Panc1 (cell line): ENCODE data around the gene C5orf24. TPM values are rescaled to one million over a fixed set of nuclear protein-coding genes. Genes with fewer than 3 reads are reported as not detected.
A peak's percentile ranks its signal among the peaks of the same experiment; 100 is the strongest.

Experiments used
- ATAC-seq: fragments of 200-7000 bp; cut with Tn5 transposase; 2 replicates; pipeline ENCODE4 v1.9.1; 2020; ENCODE audit warnings: mild to moderate bottlenecking, moderate library complexity
- BruUV-seq: library from RNA; stranded (reverse); fragments of 400-500 nt; replicated peaks from 2 replicates; lab custom pipeline; 2021; lab: Mats Ljungman, UMichigan
- CTCF ChIA-PET: fragments of 300-600 bp; sonication (Branson Sonifier 250); formaldehyde crosslinking; loops from one replicate; lab custom pipeline; 2022; ENCODE audit warnings: antibody characterized with exemption; lab: Charles Lee
- POLR2A ChIA-PET: fragments of 300-600 bp; sonication (Branson Sonifier 250); formaldehyde crosslinking; loops from one replicate; lab custom pipeline; 2022; ENCODE audit warnings: antibody characterized with exemption; lab: Charles Lee
- DNase-seq: peaks from one replicate; pipeline ENCODE4 v3.0.0-alpha.2; 2010; ENCODE audit warnings: low read depth, low spot score
- H3K27ac ChIP-seq: 2 replicates; pipeline ENCODE4 v1.5.1; 2011; ENCODE audit warnings: mild to moderate bottlenecking, low read length, inconsistent platforms
- H3K27me3 ChIP-seq: fragments of 200-500 bp; sonication (Bioruptor generic); 2 replicates; pipeline ENCODE4 v1.6.0; 2014; ENCODE audit warnings: low read length, inconsistent platforms; ENCODE audit not compliant: control insufficient read depth, insufficient read depth
- H3K36me3 ChIP-seq: fragments of 200-500 bp; sonication (Bioruptor generic); 2 replicates; pipeline ENCODE4 v1.5.1; 2014; ENCODE audit warnings: inconsistent platforms, mild to moderate bottlenecking, low read length, moderate library complexity; ENCODE audit not compliant: control insufficient read depth, insufficient read depth
- H3K4me1 ChIP-seq: 2 replicates; pipeline ENCODE4 v1.5.1; 2011; ENCODE audit warnings: inconsistent platforms, mild to moderate bottlenecking, low read length, moderate library complexity; ENCODE audit not compliant: control insufficient read depth, insufficient read depth
- H3K4me3 ChIP-seq, 2 experiments: 2 replicates each; pipeline ENCODE4 v1.5.1; 2011 to 2012; ENCODE audit warnings: low read depth in 2 of 2, low read length in 2 of 2, mild to moderate bottlenecking in 2 of 2, inconsistent platforms in 1 of 2, moderate library complexity in 1 of 2
- H3K9me3 ChIP-seq: fragments of 200-500 bp; sonication (Bioruptor generic); 2 replicates; pipeline ENCODE4 v1.5.1; 2014; ENCODE audit warnings: low read depth, mild to moderate bottlenecking, inconsistent platforms, low read length, moderate library complexity; ENCODE audit not compliant: control insufficient read depth, insufficient read depth
- POLR2AphosphoS5 ChIP-seq: IDR thresholded peaks from 2 replicates; pipeline ENCODE4 v1.6.1; 2012; ENCODE audit warnings: mild to moderate bottlenecking, low read depth, low read length, moderate library complexity
- SIN3A ChIP-seq: IDR thresholded peaks from 2 replicates; pipeline ENCODE4 v1.6.1; 2012; ENCODE audit warnings: low read depth, mild to moderate bottlenecking, low read length, moderate library complexity, borderline replicate concordance; ENCODE audit not compliant: insufficient read depth
- TCF7L2 ChIP-seq: IDR thresholded peaks from 2 replicates; pipeline ENCODE4 v1.6.1; 2011; ENCODE audit warnings: mild to moderate bottlenecking, low read depth, low read length, inconsistent platforms
- in situ Hi-C: cut with HindIII; loops from 2 replicates; pipeline ENCODE4 v1.10.0; 2016; ENCODE audit warnings: low sequenced_read_pairs, low pct_unique_long_range_greater_than_20kb
- intact Hi-C: fragments of 100-400 bp; cut with micrococcal nuclease; formaldehyde crosslinking; loops from one replicate; pipeline ENCODE4 v1.10.0; 2022; ENCODE audit not compliant: unreplicated experiment
- total RNA-seq: library from RNA; stranded (reverse); gene quantifications from one replicate; pipeline ENCODE4 v1.2.1, GENCODE V29; 2021; ENCODE audit not compliant: unreplicated experiment
- TF ChIP-seq, protein P1 (sequence below), 2 experiments: IDR thresholded peaks; 2 replicates each; pipeline ENCODE4 v1.6.1; 2011 to 2012; ENCODE audit warnings: low read depth in 2 of 2, control low read depth in 1 of 2, low read length in 1 of 2, mild to moderate bottlenecking in 1 of 2, moderate library complexity in 1 of 2; ENCODE audit not compliant: insufficient read depth in 1 of 2
- TF ChIP-seq, protein P2 (sequence below): fragments of 450-650 bp; IDR thresholded peaks from 2 replicates; pipeline ENCODE4 v1.5.1; 2017; ENCODE audit warnings: mild to moderate bottlenecking

The C5orf24 gene
- total RNA-seq, 1 experiment from 2014 or later, result 51.7 TPM

DNA sequence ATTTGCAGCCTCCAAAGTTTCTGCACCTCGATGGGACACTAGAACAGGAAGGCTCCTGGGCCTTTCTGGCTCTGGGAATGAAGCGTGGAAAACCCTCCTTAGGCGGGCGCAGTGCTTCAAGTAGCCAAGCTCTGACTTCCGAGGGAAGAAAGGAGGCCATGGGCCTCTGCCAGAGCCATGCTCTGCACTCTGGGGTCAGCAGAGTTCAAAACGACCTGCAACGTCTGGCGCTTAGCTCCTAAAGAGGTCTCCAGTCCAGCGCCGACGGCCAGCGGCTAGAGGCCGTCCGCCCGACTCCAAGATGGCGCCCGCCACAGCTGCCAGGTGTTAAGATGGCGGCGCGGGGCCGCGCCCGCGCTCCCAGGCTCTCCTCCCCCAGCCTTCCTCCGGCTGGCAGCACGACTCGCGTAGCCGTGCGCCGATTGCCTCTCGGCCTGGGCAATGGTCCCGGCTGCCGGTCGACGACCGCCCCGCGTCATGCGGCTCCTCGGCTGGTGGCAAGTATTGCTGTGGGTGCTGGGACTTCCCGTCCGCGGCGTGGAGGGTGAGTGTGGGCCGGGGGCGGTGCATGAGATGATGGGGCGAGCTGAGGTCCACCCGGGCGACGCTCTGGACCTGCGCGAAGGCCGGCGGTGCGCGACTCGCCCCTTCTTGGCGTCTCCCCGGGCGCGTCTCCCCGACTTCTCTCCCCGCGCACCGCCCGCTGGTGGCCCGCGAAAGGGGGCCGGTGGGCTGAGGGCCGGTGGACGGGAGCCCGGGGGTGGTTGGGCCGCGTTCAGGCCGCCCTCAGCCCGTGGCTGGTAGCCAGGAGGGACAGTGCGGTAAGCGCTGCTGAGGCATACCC, 28.4 kb downstream of the C5orf24 start, which contains the start of gene TXNDC15:
TXNDC15 (plus strand) TSS at position 385 of the 844 bp plus-strand sequence; CDS start at position 442, 57 bp downstream.
- H3K4me3 ChIP-seq, result peak within 1 kb of the TSS; percentile 72 to 74
- ATAC-seq (peak; percentile 96), DNase-seq (peak; percentile 42)
- H3K4me1 ChIP-seq, result peaks cover 14% of the 10 kb centered on the region
- intact Hi-C loops, result no loop called here
- in situ Hi-C loops, result no loop called here
- ChIA-PET CTCF (interaction anchor here (0.5 kb wide), 1 partner anchor 162 kb away, joined by 7 read pairs; no protein-coding TSS in a partner anchor), POLR2A (interaction anchor here (0.6 kb wide), 1 partner anchor 59 kb away, joined by 11 read pairs; no protein-coding TSS in a partner anchor)
- H3K27ac ChIP-seq, result peak within 1 kb of the TSS; percentile 97
- H3K9me3 ChIP-seq, result no peaks in the 10 kb centered on the region
- no peaks in the 10 kb centered on the region for H3K27me3 ChIP-seq
- no TSS peak for BruUV-seq
- TF ChIP-seq, protein P1, sequence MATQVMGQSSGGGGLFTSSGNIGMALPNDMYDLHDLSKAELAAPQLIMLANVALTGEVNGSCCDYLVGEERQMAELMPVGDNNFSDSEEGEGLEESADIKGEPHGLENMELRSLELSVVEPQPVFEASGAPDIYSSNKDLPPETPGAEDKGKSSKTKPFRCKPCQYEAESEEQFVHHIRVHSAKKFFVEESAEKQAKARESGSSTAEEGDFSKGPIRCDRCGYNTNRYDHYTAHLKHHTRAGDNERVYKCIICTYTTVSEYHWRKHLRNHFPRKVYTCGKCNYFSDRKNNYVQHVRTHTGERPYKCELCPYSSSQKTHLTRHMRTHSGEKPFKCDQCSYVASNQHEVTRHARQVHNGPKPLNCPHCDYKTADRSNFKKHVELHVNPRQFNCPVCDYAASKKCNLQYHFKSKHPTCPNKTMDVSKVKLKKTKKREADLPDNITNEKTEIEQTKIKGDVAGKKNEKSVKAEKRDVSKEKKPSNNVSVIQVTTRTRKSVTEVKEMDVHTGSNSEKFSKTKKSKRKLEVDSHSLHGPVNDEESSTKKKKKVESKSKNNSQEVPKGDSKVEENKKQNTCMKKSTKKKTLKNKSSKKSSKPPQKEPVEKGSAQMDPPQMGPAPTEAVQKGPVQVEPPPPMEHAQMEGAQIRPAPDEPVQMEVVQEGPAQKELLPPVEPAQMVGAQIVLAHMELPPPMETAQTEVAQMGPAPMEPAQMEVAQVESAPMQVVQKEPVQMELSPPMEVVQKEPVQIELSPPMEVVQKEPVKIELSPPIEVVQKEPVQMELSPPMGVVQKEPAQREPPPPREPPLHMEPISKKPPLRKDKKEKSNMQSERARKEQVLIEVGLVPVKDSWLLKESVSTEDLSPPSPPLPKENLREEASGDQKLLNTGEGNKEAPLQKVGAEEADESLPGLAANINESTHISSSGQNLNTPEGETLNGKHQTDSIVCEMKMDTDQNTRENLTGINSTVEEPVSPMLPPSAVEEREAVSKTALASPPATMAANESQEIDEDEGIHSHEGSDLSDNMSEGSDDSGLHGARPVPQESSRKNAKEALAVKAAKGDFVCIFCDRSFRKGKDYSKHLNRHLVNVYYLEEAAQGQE (IDR thresholded peaks at IDR 0.05; ENCODE audit: insufficient read depth in 1 of 2, low read depth in 2 of 2, low read length in 1 of 2), result no peak
- TF ChIP-seq SIN3A (peak; percentile 68; the same call in 1 of the 2 replicates), TCF7L2 (no peak), POLR2AphosphoS5 (peak; percentile 82)
- TF ChIP-seq, protein P2, sequence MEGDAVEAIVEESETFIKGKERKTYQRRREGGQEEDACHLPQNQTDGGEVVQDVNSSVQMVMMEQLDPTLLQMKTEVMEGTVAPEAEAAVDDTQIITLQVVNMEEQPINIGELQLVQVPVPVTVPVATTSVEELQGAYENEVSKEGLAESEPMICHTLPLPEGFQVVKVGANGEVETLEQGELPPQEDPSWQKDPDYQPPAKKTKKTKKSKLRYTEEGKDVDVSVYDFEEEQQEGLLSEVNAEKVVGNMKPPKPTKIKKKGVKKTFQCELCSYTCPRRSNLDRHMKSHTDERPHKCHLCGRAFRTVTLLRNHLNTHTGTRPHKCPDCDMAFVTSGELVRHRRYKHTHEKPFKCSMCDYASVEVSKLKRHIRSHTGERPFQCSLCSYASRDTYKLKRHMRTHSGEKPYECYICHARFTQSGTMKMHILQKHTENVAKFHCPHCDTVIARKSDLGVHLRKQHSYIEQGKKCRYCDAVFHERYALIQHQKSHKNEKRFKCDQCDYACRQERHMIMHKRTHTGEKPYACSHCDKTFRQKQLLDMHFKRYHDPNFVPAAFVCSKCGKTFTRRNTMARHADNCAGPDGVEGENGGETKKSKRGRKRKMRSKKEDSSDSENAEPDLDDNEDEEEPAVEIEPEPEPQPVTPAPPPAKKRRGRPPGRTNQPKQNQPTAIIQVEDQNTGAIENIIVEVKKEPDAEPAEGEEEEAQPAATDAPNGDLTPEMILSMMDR, result no peak
- no peaks in the 10 kb centered on the region for H3K36me3 ChIP-seq

DNA sequence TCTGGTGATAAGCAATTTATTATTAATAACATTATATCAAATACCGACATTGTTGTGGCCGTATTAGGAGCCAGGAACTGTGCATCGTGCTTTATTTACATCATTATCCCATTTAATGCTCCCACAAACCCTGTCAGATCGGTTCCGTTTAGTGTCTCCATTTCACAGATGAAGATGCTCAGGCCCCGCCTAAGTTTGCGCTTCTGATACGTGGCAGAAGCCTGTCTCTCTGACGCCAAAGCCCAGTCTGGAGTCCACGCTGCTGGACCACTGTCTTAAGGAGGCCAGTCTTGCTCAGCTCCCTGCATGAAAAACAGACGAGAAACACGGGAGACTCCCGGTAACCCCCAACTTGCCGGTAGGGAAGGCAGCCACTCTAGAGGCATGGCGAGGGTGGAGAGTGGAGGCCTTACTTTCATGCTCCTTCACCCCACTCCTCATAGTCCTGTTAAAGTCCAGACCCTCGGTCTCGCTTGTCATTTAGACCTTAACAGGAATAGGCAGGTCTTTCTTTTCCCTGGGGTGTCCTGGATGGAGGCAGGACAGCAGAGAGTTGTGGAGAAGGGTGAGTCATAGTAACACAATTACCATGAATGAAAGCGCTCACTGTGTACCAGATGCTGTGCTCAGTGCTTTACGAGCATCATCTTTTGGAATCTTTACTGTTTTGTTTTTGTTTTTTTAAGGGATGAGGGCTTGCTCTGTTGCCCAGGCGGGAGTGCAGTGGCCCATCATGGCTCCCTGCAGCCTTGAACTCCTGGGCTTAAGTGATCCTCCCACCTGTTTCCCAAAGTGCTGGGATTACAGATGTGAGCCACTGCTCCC, 29.3 kb downstream of the C5orf24 start:
- peak overlapping the region; percentile 72 to 74 for H3K4me3 ChIP-seq
- H3K9me3 ChIP-seq, result no peaks in the 10 kb centered on the region
- TF ChIP-seq SIN3A, result no peak
- no peak for TF ChIP-seq POLR2AphosphoS5
- TF ChIP-seq, protein P2, result no peak
- TF ChIP-seq TCF7L2, result no peak
- TF ChIP-seq, protein P1 (IDR thresholded peaks at IDR 0.05; ENCODE audit: insufficient read depth in 1 of 2, low read depth in 2 of 2, low read length in 1 of 2), result no peak
- H3K36me3 ChIP-seq, result no peaks in the 10 kb centered on the region
- H3K27ac ChIP-seq, result peak overlapping the region; percentile 97
- POLR2A ChIA-PET, result interaction anchor here (0.6 kb wide), 1 partner anchor 60 kb away, joined by 11 read pairs; no protein-coding TSS in a partner anchor
- DNase-seq, result peak; percentile 38
- no peaks in the 10 kb centered on the region for H3K27me3 ChIP-seq
- in situ Hi-C loops (no loop called here), intact Hi-C loops (no loop called here)
- CTCF ChIA-PET, result interaction anchor here (0.5 kb wide), 1 partner anchor 161 kb away, joined by 7 read pairs; no protein-coding TSS in a partner anchor
- no TSS peak for BruUV-seq
- ATAC-seq, result peak; percentile 67
- peaks cover 14% of the 10 kb centered on the region for H3K4me1 ChIP-seq
